ENCODE results near the gene NXPH1. TPM values are rescaled to one million over a fixed set of nuclear protein-coding genes. Genes with fewer than 3 reads are reported as not detected.
A peak's percentile ranks its signal among the peaks of the same experiment; 100 is the strongest.

Gene NXPH1
- total and polyA plus RNA-seq, 11 donors, result not detected

GRCh38 chr7:8566016-8566415, 132.6 kb downstream of the NXPH1 start:
- WGBS, 4 donors, result 51 to 80% (median 74%) methylated on average over 2 of the region's 2 CpGs
- DNase-seq (no peak), ATAC-seq (no peak)
- no peak overlapping the region for H3K4me3 ChIP-seq
- no peaks in the 10 kb centered on the region for H3K9me3 ChIP-seq
- no peak overlapping the region for H3K27ac ChIP-seq
- no peaks in the 10 kb centered on the region for H3K27me3 ChIP-seq
- no peaks in the 10 kb centered on the region for H3K4me1 ChIP-seq
- intact Hi-C loops (cut with DNase I), result no loop called here
- no peaks in the 10 kb centered on the region for H3K36me3 ChIP-seq
- TF ChIP-seq CTCF (IDR thresholded peaks at IDR 0.05), result no peak
- TF ChIP-seq POLR2A (IDR thresholded peaks at IDR 0.05), result no peak

- H3K27ac ChIP-seq, result no peak overlapping the region
- DNase-seq, result no peak
- no peak for ATAC-seq
- no peak overlapping the region for H3K4me3 ChIP-seq
- no peaks in the 10 kb centered on the region for H3K27me3 ChIP-seq
- TF ChIP-seq POLR2A (IDR thresholded peaks at IDR 0.05), result no peak
- no peak for TF ChIP-seq CTCF (IDR thresholded peaks at IDR 0.05)
- intact Hi-C loops (cut with DNase I), result no loop called here
- H3K36me3 ChIP-seq, result no peaks in the 10 kb centered on the region
- no peaks in the 10 kb centered on the region for H3K9me3 ChIP-seq
- 73 to 79% (median 77%) methylated on average over 4 of the region's 4 CpGs for WGBS, 4 donors
- H3K4me1 ChIP-seq, result no peaks in the 10 kb centered on the region
These were observed 134.2 kb downstream of the NXPH1 start for GRCh38 chr7:8567626-8568025.

GRCh38 chr7:8579661-8580194, 146.3 kb downstream of the NXPH1 start:
- no peaks in the 10 kb centered on the region for H3K36me3 ChIP-seq
- ATAC-seq, result no peak
- H3K27ac ChIP-seq, result no peak overlapping the region
- no peak overlapping the region for H3K4me3 ChIP-seq
- no peaks in the 10 kb centered on the region for H3K4me1 ChIP-seq
- TF ChIP-seq POLR2A (IDR thresholded peaks at IDR 0.05) (no peak), CTCF (IDR thresholded peaks at IDR 0.05) (no peak)
- DNase-seq, result no peak
- H3K9me3 ChIP-seq, result peaks cover 0 to 3% (median 0%) of the 10 kb centered on the region in 12 donors
- intact Hi-C loops (cut with DNase I), result no loop called here
- whole genome bisulfite sequencing, 4 donors, result 74 to 89% (median 85%) methylated on average over 6 of the region's 6 CpGs
- H3K27me3 ChIP-seq, result no peaks in the 10 kb centered on the region

GRCh38 chr7:8581842-8582241, 148.4 kb downstream of the NXPH1 start:
- Histone ChIP-seq H3K27me3 (no peaks in the 10 kb centered on the region), H3K27ac (no peak overlapping the region), H3K36me3 (no peaks in the 10 kb centered on the region), H3K4me1 (no peaks in the 10 kb centered on the region), H3K9me3 (peaks cover 0 to 3% (median 0%) of the 10 kb centered on the region in 12 donors), H3K4me3 (no peak overlapping the region)
- TF ChIP-seq POLR2A (IDR thresholded peaks at IDR 0.05) (no peak), CTCF (IDR thresholded peaks at IDR 0.05) (no peak)
- intact Hi-C loops (cut with DNase I), result no loop called here
- WGBS, 4 donors, result 89 to 93% (median 92%) methylated on average over 3 to 5 of the region's 5 CpGs
- DNase-seq, result peak in 1 of 5 donors; percentile 40
- ATAC-seq, result no peak
